Suprapubic skin (tissue), 4 donors: Measurements from ENCODE around the gene MYMK. TPM values are rescaled to one million over a fixed set of nuclear protein-coding genes. Genes with fewer than 3 reads are reported as not detected.

ENCODE experiments used
- DNase-seq, 2 donors: peaks; one replicate each; pipeline ENCODE4 v3.0.0-alpha.2; 2019; ENCODE audit warnings: low spot score in 2 of 2
- H3K27ac ChIP-seq: fragments of 200-600 bp; sonication (generic); one replicate; pipeline ENCODE4 v1.5.1; 2019
- H3K27me3 ChIP-seq: fragments of 200-600 bp; sonication (generic); one replicate; pipeline ENCODE4 v1.5.1; 2019
- H3K36me3 ChIP-seq: fragments of 200-600 bp; sonication (generic); one replicate; pipeline ENCODE4 v1.5.1; 2019
- H3K4me1 ChIP-seq: fragments of 200-600 bp; sonication (generic); one replicate; pipeline ENCODE4 v1.5.1; 2019
- H3K4me3 ChIP-seq: fragments of 200-600 bp; sonication (generic); one replicate; pipeline ENCODE4 v1.5.1; 2019; ENCODE audit warnings: mild to moderate bottlenecking
- H3K9me3 ChIP-seq: fragments of 200-600 bp; sonication (generic); one replicate; pipeline ENCODE4 v1.5.1; 2019
- CTCF ChIP-seq, 2 donors: fragments of 200-600 bp in 1 of 2; fragments of 450-650 bp in 1 of 2; sonication (generic) in 1 of 2; IDR thresholded peaks; one replicate each; pipeline ENCODE4 v1.5.1; 2016 to 2019; ENCODE audit warnings: antibody characterized with exemption in 2 of 2, mild to moderate bottlenecking in 1 of 2, moderate library complexity in 1 of 2
- EP300 ChIP-seq: sonication (generic); formaldehyde crosslinking; IDR thresholded peaks from one replicate; pipeline ENCODE4 v1.6.1; 2017; ENCODE audit warnings: antibody characterized with exemption
- POLR2A ChIP-seq, 2 donors: fragments of 450-650 bp; IDR thresholded peaks; one replicate each; pipeline ENCODE4 v1.6.1; 2017; ENCODE audit warnings: antibody characterized with exemption in 2 of 2, mild to moderate bottlenecking in 2 of 2, moderate library complexity in 2 of 2
- POLR2AphosphoS5 ChIP-seq, 3 donors: sonication (generic); formaldehyde crosslinking; IDR thresholded peaks; one replicate each; pipeline ENCODE4 v1.6.1; 2017; ENCODE audit warnings: antibody characterized with exemption in 3 of 3
- WGBS: methylation state at CpG from one replicate; pipeline ENCODE4 v1.1.5; 2018; 5-methylcytosine and 5-hydroxymethylcytosine counted together
- total RNA-seq, 4 donors: library from RNA; depleted of rRNA; stranded (reverse); fragments of >200 nt; gene quantifications; one replicate each; pipeline ENCODE4 v1.1.0, GENCODE V29; 2016

Gene MYMK
- total RNA-seq, 4 donors from 2014 or later = not detected

- 80% methylated on average over 7 of the region's 11 CpGs for WGBS
- no peak overlapping the region for H3K27ac ChIP-seq
- TF ChIP-seq POLR2AphosphoS5 (IDR thresholded peaks at IDR 0.05) = no peak
- TF ChIP-seq EP300 = no peak
- TF ChIP-seq POLR2A (IDR thresholded peaks at IDR 0.05) = no peak
- TF ChIP-seq CTCF (IDR thresholded peaks at IDR 0.05) = no peak
- peaks cover 49% of the 10 kb centered on the region for H3K27me3 ChIP-seq
- H3K36me3 ChIP-seq = no peaks in the 10 kb centered on the region
- no peak for DNase-seq
- no peaks in the 10 kb centered on the region for H3K9me3 ChIP-seq
- no peak overlapping the region for H3K4me3 ChIP-seq
- H3K4me1 ChIP-seq = peaks cover 38% of the 10 kb centered on the region
These were observed 11.3 kb upstream of the MYMK start for GRCh38 chr9:133536080-133536479.

- Histone ChIP-seq H3K4me3 (peak overlapping the region; percentile 32), H3K9me3 (no peaks in the 10 kb centered on the region), H3K4me1 (peaks cover 38% of the 10 kb centered on the region), H3K36me3 (no peaks in the 10 kb centered on the region), H3K27me3 (peaks cover 56% of the 10 kb centered on the region), H3K27ac (no peak overlapping the region)
- DNase-seq = no peak
- 68% methylated on average over 5 of the region's 13 CpGs for WGBS
- no peak for TF ChIP-seq POLR2A (IDR thresholded peaks at IDR 0.05)
- TF ChIP-seq POLR2AphosphoS5 (IDR thresholded peaks at IDR 0.05) = no peak
- no peak for TF ChIP-seq EP300
- no peak for TF ChIP-seq CTCF (IDR thresholded peaks at IDR 0.05)
These were observed 10.6 kb upstream of the MYMK start for GRCh38 chr9:133535306-133535877.

DNA sequence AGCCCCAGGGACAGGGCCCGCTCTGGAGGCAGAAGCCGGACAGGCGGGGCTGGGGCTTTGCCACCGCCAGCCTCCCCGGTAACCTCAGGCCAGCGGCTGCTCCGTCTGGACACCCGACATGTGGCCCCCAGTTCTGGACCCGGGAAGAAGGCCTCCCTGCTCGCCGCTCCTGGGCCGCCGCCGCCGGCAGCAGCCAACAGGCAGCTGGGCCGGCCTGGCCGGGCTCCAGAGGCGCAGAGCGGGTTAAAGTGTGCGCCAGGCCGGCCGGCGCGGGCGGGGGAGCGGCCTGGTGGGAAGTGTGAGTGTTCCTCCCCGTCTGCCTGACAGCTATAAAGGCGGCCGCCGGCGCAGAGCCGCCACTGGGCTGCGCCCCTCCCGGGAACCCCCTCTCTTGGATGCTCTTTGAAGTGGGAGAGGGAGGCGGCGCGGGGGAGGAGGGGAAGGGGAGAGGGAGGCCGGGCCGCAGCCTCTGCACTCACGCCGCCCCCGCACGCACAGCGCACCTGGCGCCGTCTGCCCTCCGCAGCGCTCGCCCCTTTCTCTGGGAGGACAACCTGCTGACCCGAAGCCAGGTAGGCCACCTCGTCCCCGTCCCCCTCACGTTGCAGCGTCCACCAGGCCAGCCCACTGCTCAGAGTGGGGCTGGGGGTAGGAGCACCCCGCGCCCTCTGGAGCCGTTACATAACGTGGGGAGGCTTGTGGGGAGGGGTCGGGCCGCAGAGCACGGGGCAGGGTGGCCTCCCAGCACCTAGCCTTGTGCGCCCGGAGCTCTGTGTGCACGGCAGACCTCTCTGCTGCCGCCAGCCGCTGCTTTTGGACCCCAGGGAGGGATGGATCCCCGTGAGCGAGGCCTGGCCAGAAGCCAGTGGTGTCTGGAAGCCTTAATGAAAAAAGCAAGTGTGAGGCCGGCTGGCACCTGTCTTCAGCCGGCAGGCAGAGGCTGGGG is 9.9 kb upstream of the MYMK start, which contains the start of gene ADAMTSL2:
ADAMTSL2 (plus strand) TSS at position 359 of the 946 bp plus-strand sequence. CDS start 2,009 bp downstream, outside the sequence.
- no peak for TF ChIP-seq POLR2A (IDR thresholded peaks at IDR 0.05)
- no peak for TF ChIP-seq EP300
- TF ChIP-seq CTCF (IDR thresholded peaks at IDR 0.05) = no peak
- no peak for TF ChIP-seq POLR2AphosphoS5 (IDR thresholded peaks at IDR 0.05)
- H3K9me3 ChIP-seq = no peaks in the 10 kb centered on the region
- H3K4me3 ChIP-seq = peak within 1 kb of the TSS; percentile 32
- H3K4me1 ChIP-seq = peaks cover 31% of the 10 kb centered on the region
- 0% methylated on average over 19 of the region's 70 CpGs for WGBS
- H3K27me3 ChIP-seq = peaks cover 63% of the 10 kb centered on the region
- H3K36me3 ChIP-seq = no peaks in the 10 kb centered on the region
- no peak within 1 kb of the TSS for H3K27ac ChIP-seq
- DNase-seq = no peak

GRCh38 chr9:133533857-133534256 is 9.1 kb upstream of the MYMK start:
- Histone ChIP-seq H3K4me3 (peak overlapping the region; percentile 32), H3K27ac (no peak overlapping the region), H3K4me1 (peaks cover 23% of the 10 kb centered on the region), H3K36me3 (no peaks in the 10 kb centered on the region), H3K9me3 (no peaks in the 10 kb centered on the region), H3K27me3 (peaks cover 71% of the 10 kb centered on the region)
- no peak for DNase-seq
- TF ChIP-seq EP300 (no peak), CTCF (IDR thresholded peaks at IDR 0.05) (no peak), POLR2AphosphoS5 (IDR thresholded peaks at IDR 0.05) (no peak), POLR2A (IDR thresholded peaks at IDR 0.05) (no peak)
- WGBS = 10% methylated on average over 2 of the region's 9 CpGs
